ENCODE measurements around the gene C19orf33. TPM values are rescaled to one million over a fixed set of nuclear protein-coding genes. Genes with fewer than 3 reads are reported as not detected.

The C19orf33 gene
- total and polyA plus RNA-seq, 2 of the 8 experiments (the other 6 are each of a cell fraction or from before 2014, with no cell fraction given), result 6.0 to 36.0 TPM

- TF ChIP-seq CHD7 (IDR thresholded peaks at IDR 0.05; ENCODE audit: insufficient replicate concordance, low read length), result no peak
- no peak for TF ChIP-seq CBX5 (IDR thresholded peaks at IDR 0.05; ENCODE audit: low read depth, low read length)
- TF ChIP-seq BACH1 (IDR thresholded peaks at IDR 0.05; ENCODE audit: low read length), result no peak
- no peak for TF ChIP-seq ZNF274 (IDR thresholded peaks at IDR 0.05; ENCODE audit: borderline replicate concordance, extremely low read depth, low read length)
Observed at GRCh38 chr19:38288123-38288855, 15.8 kb upstream of the C19orf33 start (continued).

Data from H1 (cell line).